Measurements from ENCODE around the gene TICAM2.

The TICAM2 gene

GRCh38 chr5:115605436-115605835, 3.2 kb upstream of the TICAM2 start:
- no peak for FAIRE-seq

- no peak for FAIRE-seq
These were observed 379 bp upstream of the TICAM2 start for GRCh38 chr5:115602591-115603125.

DNA sequence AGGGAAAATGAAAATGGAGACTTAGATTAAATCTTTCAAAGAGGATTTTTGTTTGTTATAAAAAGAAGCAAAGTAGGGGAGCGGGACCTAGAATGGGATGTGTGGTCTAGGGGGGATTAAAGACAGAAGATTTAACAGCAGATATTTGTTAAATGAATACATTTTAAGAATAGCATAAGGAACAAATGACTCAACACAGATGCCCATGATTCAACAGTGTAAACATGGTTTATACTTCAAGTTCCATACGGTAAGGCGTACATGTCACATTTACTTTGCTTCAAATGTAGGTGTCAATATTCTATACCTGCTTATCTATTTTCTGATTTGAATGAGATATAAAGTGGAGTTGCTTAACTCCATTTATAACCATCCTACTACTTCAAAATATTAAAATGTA, 1.5 kb downstream of the TICAM2 start:
- no peak for FAIRE-seq

GRCh38 chr5:115599924-115600323, 2.4 kb downstream of the TICAM2 start:
- no peak for FAIRE-seq

DNA sequence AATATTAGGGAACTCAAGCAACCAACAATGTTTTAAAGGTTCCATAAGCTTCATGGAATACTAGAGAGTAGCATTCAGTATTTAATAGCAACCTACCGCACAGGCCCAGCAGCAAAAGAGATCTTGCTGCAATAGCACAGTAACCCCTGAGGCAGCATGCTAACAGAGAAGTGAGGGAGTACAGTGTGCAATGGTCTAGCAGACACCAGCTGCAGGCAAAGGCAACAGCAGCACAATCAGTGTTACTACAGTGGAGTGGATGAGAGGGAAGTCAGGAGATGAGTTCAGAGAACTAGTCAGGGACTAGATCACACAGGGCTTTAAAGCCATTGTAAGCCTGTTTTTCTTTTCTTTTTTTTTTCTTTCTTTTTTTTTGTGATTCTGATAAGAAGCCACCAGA, 2.8 kb downstream of the TICAM2 start:
- FAIRE-seq, result no peak

DNA sequence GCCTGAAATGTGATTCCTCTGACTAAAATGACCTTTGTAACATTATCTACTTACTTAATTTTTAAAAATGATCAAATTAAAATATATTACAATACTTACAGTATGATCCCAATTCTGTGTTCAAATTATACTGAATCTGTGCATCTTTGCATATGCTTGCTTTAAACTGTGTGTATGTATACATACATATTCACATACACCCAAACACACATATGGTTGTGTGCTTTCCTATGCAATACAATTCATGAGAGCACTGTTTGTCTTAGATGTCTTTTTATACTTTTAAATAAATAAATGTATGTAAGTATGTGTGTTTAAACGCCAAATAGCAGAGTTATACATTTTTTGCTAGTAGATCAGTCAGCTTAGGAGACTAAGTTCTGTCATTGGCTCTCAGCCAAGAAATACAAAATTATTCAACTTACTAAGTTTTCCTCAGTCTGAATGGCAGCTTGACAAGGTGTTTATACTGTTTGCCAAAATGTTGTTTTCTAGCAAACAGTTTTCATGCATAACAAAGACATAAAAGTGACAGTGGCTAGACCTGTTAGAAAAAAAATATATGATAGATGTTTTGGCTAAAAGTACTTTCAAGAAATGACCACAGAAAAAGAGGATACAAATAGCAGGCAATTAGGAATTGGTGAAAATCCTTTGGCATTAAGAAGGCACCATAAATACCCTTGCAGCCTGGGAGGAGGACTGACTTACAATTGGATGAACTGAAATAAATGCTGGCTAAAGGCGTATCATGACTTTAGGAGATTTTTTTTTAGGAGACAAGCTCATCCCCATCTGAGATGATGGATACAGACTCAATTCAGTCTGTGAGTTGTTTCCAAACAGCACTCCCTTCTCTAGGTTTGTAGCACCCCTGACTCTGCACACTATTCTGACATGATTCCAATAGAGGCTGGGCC, 7.9 kb downstream of the TICAM2 start:
- FAIRE-seq, result no peak

DNA sequence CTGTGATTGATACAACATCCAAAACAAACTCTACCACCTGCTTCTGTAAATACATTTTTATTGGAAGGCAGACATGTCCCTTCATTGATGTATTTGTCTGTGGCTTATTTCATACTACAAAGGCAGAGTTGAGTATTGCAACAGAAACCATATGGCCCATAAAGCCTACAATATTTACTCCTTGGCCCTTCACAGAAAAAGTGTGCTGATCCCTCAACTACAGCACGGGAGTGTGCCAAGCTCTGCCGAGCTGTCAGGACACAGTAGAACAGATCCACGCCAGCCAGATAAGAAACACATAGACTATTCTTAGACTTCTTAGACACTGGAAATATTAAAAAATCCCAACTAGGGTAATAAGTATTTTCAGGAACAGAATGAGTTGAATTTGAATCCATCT, 13.2 kb downstream of the TICAM2 start:
- no peak for FAIRE-seq

- no peak for FAIRE-seq
These were observed 13.6 kb downstream of the TICAM2 start for GRCh38 chr5:115588640-115589039.

- FAIRE-seq, result no peak
These were observed 15.6 kb downstream of the TICAM2 start for GRCh38 chr5:115586525-115587146.

DNA sequence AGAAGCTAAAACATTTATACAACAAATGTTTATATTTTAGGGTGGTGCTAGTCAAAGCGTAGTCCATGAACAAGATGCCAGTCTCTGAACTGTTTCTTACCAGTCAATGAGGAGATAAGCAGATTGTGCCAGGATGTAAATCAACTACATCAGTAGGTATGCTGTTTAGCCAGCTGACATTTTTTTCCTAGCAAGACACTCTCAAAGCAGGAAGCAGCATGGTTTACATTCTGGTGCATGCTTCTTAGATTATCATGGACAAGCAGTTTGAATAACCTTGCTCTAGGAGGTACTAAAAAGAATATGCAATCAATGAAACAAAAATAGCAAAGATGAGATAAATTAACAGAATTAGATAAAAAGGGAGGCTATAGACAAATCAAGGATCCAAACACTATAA, 17.0 kb downstream of the TICAM2 start:
- no peak for FAIRE-seq

- no peak for FAIRE-seq
These were observed 17.8 kb downstream of the TICAM2 start for GRCh38 chr5:115584501-115584900.

DNA sequence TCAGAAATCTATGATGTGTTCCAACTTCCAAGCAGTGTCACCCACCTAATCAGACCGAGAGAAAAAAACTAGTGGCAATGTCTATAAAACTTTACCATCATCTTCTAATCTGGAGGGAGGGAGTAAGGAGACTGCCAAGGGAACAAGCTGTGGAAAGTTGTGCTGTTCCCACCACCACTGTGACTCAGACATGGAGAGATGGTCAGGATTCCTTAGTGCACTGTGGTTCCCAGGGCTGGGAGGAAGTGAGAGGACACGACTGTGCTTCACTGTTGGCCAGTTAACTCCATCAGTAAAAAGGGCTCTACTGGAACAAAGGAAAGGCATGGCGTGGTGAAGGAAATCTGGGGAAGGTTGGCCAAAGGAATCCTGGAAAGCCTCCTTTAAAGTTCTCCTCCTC, 18.8 kb downstream of the TICAM2 start:
- no peak for FAIRE-seq

DNA sequence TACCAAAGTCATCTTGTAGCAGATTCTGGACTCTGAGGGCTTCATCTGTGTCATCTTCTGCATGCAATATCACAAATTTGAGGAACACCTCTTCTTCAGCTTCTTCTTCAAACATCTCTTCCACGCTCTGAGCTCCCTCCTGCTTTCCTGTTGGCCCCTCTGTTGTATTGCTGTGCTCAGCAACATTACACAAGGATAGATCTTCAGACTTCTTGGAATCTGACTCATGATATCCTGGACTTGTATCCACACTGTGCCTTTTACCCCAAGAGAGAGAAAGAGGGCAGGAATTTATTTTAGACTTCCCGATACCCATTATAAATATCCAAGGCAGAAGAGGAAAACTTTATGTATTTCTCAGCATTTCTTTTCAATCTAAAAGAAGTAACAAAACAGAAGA, 21.3 kb downstream of the TICAM2 start:
- no peak for FAIRE-seq

DNA sequence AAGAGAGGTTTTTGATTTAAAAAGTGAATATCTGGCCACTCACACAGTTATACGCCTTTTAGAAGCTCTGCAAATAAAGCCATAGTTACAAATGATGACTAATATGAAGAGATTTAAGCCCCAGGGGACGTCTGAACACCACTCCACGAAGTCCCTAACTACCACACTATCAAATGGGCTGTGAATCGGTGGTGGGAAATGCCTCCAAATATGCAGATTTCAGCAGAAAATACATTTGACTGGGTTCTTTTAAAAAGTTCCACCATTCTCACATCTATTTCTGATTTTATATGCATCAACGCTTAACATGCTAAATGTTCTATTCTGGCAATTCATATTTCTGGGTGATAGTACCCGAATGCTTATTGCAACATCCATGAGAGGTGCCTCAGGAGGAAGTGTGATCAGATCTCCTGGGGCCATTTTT, 22.5 kb downstream of the TICAM2 start:
- FAIRE-seq, result no peak

GRCh38 chr5:115579216-115579615, 23.1 kb downstream of the TICAM2 start:
- no peak for FAIRE-seq

DNA sequence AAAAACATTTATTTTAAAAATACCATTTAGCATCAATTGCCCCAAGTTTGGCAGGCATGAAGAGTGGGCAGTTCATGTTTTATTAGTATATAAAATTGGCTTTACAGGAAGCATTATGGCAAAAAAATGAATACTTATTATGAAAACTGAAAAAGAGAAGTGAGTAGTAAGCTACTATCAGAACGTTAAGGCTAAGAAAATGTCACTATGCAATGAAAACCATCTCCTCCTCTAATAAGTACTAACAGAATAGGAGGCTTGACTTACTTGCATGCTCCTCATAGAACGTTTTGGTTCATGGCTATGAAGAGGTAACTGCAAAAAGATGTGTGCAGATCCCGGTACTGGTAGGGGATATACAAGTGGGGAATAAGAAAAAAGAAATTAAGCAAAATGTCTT, 23.6 kb downstream of the TICAM2 start:
- no peak for FAIRE-seq

DNA sequence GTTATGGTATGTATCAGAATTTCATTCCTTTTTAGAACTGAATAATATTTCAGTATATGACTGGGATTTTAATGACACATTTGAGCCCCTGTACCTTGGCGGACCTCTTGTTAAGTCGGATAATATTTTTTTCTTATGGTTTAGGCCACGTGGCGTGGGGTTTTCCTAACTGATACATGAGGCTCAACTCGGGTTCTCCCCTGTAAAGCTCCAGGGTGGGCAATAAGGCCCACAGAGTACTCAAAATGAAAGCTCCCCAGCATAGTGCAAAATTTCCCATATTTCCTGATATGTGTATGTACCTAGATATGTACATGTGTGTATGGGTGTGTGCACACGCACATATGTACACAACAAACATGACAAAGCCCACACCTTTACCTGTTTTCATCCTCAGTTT, 24.5 kb downstream of the TICAM2 start:
- no peak for FAIRE-seq

DNA sequence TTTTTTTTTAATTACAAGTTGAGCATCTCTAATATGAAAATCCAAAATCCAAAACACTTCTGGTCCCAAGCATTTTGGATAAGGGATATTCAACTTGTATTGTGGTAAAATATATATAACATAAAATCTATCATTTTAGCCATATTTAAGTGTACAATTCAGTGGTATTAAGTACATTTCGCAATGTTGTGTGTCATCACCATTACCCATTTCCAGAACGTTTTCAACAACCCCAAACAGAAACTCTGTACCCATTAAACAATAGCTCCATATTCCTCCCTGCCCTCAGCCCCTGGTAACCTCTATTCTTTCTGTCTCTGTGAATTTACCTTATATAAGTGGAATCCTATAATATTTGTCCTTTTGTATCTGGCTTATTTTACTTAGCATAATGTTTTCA, 24.9 kb downstream of the TICAM2 start:
- no peak for FAIRE-seq

DNA sequence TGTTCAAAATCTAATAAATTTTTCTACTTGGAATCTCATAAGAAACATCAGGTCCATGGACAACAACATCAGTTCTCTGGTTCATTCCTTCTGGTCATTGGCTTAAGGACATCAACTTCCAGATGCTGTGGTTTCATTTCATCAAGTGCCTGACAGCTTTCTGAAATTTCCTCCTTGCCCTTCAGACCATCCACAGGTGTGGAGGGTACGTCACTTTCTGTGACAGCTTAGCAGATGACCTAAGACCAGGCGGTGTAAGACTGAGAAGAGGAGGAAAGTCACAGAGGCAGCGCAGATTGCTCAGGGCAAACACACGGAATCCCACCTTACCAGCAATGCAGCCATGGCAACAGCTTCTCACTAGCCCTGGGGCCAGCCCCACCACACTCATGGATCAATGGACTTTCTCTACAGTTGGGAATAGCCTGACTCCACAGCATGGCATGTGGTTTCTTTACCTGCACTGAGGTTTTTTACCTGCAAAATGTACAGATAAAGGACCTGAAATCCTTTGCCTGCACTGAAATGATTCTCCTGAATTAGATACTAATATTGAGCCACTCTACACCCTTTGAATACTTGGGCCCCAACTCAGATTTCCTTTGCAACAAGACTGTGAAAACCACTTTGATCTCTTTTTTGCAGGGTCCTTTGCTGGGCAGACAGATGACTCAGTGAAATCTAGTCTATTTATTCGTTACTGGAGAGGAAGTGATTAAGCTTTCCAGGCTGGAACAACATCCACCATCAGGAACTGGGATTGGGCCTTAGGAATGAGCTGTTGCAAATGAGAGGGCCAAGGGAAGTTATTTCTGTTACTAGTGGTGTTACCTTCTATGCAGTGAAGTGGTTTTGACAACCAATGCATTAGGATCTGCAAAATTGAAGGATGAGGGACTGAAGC, 26.9 kb downstream of the TICAM2 start:
- no peak for FAIRE-seq

- no peak for FAIRE-seq
These were observed 29.1 kb downstream of the TICAM2 start for GRCh38 chr5:115573133-115573532.

DNA sequence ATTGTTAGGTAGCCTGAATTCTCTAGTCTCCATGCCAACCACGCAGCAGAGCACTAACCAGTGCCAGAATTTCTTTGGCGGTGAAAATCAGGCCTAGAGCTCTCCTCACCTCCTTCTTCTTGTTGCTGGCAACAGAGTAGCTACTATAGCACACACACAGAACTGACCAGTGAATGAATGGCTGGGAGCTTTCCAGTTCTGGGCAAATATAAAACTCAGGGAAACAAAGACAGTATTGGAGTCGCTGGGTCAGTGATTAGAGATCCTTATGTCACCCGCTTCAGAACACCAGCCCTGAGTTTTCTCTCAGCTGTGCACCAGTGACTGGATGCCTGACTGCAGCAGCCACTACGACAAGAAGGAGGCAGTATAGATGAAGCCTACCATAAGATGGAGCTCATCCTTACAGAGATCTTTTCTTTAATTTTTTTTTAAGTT, 30.8 kb downstream of the TICAM2 start:
- no peak for FAIRE-seq

- FAIRE-seq, result no peak
These were observed 33.6 kb downstream of the TICAM2 start for GRCh38 chr5:115568668-115569067.

DNA sequence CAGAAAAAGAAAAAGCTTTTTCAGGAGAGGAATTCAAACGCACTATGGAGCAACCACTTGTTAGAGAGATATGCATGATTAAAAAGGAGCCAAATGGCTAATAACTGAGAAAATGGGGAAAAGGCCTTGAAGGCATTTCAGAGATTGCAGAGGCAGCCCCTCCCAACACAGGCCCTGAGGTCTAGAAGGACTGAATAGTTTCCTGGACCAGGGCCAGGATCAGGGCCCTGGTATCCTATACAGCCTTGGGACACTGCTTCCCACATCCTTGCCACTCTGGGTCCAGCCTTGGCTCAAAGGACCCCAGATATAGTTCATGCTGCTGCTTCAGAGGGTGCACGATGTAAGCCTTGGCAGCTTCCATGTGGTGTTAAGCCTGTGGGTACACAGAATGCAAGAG, 37.0 kb downstream of the TICAM2 start:
- no peak for FAIRE-seq

Data from colon (tissue), 2 donors.